UCSD-AML1 (cell line): ENCODE measurements around the gene FARP1.

Experiments used
- DNase-seq: peaks from one replicate; lab custom pipeline; 2025; ENCODE audit not compliant: unreplicated experiment; lab: John Stamatoyannopoulos, UW

Gene FARP1, protein sequence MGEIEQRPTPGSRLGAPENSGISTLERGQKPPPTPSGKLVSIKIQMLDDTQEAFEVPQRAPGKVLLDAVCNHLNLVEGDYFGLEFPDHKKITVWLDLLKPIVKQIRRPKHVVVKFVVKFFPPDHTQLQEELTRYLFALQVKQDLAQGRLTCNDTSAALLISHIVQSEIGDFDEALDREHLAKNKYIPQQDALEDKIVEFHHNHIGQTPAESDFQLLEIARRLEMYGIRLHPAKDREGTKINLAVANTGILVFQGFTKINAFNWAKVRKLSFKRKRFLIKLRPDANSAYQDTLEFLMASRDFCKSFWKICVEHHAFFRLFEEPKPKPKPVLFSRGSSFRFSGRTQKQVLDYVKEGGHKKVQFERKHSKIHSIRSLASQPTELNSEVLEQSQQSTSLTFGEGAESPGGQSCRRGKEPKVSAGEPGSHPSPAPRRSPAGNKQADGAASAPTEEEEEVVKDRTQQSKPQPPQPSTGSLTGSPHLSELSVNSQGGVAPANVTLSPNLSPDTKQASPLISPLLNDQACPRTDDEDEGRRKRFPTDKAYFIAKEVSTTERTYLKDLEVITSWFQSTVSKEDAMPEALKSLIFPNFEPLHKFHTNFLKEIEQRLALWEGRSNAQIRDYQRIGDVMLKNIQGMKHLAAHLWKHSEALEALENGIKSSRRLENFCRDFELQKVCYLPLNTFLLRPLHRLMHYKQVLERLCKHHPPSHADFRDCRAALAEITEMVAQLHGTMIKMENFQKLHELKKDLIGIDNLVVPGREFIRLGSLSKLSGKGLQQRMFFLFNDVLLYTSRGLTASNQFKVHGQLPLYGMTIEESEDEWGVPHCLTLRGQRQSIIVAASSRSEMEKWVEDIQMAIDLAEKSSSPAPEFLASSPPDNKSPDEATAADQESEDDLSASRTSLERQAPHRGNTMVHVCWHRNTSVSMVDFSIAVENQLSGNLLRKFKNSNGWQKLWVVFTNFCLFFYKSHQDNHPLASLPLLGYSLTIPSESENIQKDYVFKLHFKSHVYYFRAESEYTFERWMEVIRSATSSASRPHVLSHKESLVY

DNA sequence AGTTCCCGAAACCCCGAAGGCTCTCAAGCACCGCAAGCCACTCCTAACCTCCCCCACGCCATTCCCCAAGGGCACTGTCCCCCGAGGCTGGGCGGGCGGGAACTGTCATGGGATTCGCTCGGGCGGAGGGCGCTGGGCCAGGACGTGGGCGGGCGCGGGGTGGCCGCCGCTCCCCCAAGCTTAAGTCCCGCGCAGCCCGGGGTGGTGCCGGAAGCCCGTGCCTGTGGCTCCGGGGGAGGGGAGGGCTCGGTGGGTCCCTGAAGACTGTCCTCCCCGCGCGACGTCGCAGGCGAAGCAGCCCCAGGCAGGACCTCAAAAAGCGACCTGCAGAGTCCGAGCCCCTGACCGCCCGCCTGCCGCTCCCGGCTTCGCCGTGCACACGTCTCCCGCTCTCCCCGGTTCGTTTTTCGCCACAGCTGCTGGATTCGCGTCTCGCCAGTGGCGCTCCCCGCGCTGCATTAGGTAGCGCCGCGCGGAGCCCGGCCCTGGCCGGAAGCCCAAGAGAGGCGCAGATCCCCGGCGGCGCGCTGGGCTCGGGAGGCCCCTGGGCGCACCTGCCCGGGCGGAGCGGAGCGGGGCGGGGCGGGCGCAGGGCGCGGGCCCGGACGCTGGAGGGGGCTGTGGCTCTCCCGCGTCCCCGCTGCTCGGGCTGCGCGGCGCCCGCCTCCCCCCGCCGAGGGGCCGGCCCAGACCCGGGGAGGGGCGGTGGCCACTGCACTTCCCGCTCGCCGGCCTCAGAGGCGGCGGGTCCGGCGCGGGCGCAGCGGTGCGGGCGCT is at the start of gene FARP1:
Gene FARP1 (plus strand): TSS at position 715 of the 777 bp plus-strand sequence. CDS start 70,149 bp downstream, outside the sequence.
- DNase-seq, result peak; percentile 13

DNA sequence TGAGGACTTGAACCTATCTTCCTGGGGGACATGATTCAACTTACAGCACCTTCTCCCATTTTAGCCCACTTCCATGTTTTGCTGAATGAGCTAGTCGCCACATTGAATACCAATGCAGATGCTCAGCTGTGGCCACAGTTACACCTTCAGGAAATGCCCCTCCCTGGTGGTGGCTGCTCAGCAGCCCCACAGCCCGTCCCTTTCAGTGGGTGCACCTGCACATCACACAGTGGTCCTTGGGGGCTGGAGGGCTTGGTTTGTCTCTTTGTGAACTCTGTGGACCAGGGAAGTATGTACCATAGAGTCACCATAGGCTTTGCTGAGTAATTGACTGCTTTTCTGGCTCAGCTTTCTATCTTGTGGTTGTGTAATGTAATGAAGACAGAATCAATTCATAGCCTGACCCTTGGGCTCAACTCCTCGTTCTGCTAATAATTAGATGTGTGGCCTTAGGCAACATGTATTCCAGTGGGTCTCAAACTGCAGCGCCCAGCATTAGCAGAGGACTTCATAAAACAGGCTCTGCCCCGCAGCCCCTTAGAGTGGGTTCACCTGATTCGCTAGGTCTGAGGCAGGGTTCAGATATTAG is 48.1 kb upstream of the FARP1 start:
- DNase-seq, result no peak

DNA sequence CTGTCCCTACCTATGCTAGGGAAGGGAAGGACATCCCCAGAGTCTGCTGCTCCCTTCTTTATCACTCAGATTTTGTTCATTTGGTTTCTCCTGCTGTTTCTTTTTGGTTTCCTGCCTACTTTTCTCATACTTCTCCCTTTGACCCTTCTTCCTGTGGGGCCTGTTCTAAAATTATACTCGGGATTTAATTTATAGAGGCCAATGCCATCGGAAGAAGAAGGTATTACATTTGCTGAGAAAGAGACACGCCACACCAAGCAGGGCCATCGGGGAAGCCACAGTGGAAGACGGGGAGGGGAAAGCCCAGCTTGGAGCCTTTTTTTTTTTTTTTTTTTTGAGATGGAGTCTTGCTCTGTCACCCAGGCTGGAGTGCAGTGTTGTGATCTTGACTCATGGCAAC is 46.8 kb upstream of the FARP1 start:
- DNase-seq, result no peak

DNA sequence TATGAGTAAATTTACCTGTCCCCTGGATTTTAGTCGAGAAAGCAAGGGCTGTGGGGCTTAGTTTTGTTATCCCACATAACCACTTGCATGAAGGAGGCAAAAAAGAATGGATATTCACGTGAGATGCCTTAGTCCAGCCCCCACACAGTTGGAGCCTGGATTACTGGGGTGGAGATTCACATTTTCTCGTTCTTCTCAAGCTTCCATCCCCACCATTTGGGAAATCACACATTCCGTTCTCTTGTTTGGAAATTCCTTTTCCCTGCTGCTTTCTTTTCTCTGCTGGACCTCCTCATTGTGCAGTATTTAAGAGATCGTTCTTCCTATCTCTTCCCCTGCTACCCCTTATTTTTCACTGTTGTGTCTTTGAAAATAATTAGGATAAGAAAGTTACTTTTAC is 45.1 kb upstream of the FARP1 start:
- DNase-seq, result no peak

DNA sequence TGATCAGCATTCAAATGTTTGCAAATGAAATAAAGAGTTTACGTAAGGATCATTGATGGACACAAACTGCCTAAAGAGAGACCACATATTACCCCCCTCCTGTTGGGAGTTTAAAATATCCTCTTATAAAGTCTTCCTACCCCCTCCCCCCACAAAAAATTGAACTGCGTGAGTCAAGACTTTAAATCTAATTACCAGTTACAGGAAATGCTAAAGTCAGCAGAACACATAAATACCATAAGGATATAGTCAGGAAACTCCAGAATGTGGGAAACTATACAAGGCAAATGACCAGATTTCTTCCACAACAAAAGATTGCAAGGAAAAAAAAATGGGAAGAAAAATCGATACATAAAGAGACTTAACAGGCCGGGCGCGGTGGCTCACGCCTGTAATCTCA is 44.4 kb upstream of the FARP1 start:
- no peak for DNase-seq

DNA sequence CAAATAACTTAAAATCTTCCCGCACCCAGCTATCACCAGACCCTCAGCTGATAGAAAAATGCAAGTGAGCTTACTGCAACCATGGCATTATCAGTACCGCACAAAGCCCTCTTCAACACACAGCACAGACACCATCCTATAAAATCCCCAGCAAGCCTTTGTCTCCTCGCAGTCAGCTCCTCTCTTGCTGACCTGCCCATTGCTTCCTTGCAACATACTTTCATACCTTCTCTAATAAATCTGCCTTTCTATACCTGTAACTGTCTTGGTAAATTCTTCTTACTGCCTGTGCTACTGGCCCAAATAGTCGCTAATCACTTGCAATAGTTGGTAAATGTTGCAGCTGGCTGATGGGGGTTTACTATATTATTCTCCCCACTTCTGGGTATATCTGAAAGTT is 43.3 kb upstream of the FARP1 start:
- no peak for DNase-seq

DNA sequence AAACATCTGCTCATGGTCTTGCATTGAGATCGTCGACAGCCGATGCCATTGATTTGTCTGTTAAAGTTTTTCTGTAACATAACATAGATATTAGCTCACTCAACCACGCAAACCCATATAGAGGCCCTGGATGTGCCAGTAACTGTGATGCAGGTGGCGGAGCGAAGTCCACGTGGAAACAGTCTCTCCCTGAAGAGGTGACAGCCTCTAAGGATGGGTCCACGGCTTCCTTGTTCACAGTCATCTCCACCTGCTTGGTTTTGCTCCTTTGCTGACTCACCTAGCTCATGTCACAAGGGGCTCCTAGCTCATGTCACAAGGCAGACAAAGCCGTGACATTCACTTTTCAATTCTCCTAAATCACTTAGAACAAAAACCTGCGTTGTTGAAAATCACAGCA is 42.4 kb upstream of the FARP1 start:
- no peak for DNase-seq

DNA sequence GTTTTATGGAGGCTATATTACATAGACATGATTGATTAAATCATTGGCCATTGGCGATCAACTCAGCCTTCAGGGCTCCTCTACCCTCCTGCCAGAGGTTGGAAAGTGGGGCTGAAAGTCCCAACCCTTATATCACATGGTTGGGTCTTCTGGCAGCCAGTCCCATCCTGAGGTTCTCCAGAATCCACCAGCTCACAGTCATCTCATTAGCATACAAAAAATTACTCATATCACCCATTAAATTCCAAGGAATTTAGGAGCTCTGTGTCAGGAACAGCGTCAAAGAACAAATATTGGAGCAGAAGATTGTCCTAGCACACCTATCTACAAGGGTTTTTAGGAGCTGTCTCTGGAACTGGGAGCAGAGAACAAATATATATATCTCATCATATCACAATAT is 39.4 kb upstream of the FARP1 start:
- no peak for DNase-seq

DNA sequence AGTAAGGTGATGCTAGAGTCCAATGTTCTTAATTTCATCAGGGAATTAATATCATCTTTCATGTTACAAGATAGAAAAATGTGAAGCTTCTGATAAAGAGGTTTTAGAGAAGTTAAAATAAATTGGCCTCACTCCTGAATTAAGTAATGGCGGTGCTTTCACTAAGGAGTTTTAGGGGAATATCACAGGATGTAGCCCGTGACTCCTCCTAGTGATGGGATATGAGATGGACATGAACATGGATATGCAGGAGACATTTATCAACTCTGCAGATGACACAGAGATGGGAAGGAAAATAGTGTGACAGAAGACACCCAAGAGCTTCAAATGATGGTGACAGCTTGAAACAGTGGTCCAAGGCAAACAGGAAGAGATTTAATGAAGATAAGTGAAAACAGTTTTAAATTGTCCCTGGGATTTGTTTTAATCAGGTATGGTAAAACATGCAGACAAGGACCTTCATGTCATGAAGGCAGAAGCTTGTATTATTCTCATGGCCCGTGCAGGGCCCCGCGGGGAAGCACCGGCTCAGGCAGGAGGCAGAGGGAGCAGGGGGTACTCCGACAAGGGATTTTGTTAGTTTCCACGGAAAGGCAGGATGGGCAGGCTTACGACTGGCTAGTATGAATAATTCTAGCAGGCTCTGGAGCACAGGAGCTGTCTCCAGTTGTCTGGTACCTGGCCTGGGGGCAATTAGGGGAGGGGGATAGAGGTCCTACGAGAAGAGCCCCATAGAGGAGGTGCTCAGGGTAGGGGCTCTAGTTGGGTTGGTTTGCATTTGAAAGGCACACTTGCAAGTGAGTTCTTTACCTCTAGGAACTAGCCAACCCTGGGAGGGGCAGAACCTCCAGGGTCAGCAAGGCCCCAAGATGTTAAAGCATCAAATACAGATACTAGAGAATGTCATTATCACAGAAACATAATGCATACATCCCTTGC is 38.7 kb upstream of the FARP1 start:
- no peak for DNase-seq

DNA sequence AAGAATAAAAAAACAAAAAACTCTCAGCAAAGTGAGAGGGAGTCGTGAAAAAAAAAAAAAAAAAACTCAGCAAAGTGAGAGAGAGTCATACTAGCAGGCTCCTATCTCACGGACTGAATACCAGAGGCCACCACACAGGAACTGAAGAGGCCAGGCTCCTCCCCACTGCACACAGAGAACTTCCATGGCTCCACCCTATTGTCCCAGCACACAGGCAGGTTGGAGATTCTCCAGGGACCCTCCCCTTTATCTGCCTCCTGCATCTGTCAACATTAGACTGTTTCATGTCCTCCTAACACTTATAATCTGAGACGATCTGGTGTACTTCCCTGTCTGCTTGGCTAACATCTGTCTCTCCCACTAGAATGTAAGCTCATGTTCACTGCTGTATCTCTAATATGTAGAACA is 37.0 kb upstream of the FARP1 start:
- DNase-seq, result no peak

DNA sequence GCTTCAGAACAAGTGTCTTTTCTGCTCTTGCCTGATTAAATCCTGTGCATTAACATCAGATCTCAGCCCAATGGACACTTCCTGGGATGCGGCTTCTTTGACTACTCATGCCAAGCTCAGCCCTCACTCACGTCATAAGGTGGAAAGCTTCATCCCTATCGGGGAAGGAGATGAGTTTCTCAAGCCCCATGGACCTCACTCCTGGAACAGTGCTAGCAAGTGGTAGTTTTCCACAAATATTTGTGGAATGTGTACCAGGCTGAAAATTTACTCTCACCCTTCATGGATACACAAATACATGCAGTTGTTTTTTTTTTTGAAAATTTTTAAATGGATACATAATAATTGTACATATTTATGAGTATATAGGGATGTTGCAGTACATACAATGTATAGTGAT is 34.6 kb upstream of the FARP1 start:
- no peak for DNase-seq

DNA sequence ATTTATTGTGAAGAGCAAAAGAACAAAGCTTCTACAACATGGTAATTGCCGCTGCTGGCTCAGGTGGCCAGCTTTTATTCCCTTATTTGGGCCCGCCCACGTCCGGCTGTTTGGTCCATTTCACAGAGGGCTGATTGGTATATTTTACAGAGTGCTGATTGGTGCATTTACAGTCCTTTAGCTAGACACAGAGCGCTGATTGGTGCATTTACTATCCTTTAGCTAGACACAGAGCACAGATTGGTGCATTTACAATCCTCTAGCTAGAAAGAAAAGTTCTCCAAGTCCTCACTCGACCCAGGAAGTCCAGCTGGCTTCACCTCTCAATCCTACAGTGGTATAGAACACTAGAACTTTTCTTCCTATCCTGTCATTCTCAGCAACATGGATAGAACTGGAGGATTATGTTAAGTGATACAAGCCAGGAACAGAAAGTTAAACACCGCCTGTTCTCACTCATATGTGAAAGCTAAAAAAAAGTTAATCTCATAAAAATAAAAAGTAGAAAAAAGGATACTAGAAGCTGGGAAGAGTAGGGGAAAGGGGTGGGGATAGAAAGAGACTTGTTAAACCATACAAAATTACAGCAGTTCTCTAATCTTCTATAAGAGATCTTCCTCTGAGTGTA is 33.6 kb upstream of the FARP1 start:
- no peak for DNase-seq

DNA sequence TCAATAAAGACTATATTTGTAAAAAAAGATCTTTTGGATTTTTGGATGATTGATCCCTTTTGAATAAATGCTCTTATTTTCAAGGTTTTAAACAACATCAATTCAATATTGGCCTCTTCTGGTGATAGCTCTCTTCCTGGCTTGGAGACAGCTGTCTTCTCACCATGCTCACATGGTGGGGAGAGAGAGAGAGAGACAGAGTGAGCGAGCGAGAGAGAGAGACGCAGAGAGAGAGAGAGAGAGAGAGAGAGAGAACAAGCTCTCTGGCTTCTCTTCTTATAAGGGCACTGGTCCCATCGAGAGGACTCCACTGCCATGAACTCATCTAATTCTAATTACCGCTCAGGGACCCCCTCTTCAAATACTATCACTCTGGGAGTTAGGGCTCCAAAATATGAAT is 32.1 kb upstream of the FARP1 start:
- no peak for DNase-seq

DNA sequence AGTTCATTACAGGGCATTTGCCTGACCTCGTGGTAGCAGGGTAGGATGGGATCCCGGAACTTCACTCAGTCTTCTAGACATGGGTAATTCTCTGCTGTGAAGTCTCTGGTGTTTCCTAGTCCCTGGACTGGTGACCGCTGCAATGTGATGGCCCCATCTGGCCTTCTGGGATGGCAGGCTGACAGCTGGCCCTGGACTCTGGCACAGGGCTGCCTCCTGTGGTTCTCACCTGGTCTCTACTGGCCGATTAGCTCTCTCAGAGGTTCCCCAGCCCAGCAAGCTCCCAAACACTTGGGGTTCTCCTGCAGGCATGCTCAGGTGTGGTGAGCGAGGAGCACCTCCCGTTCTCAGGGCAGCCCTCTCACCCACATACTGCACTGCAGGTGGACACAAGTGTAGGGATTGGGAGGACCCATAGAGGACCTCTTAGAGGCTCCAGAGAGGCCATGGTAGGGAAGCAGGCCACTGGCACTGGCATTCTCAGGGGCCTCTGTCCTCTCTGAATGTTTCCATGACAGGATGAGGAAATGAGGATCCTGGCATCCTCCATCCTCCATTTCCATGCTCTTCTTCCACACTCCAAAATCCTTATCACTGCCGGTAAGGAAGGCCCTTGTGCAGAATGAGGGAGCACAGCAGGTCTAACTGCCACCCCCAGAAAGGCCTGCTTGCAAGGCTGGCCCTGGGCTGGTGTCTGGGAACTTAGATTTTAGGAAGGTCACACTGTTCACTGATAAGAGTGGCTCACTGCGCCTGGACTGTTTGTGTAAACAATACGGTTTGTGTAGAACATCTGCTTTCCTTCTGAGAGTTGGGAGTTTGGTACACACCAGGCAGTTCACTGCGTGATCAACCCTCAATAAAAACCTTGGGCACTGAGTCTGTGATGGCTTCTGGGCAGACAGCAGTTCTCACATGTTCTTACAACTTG is 31.5 kb upstream of the FARP1 start:
- DNase-seq, result no peak

DNA sequence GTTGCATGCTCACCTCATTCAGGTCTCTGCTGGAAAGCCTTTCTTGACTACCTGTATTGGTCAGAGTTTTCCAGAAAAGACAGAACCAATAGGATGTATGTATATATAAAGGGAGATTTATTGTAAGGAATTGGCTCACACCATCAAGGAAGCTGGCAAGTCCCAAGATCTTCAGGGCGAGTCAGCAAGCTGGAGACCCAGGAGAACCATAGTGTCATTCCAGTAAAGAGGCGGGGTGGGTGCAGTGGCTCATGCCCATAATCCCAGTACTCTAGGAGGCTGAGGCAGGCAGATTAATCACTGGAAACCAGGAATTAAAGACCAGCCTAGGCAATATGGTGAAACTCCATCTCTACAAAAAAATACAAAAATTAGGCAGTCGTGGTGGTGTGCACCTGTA is 30.4 kb upstream of the FARP1 start:
- DNase-seq, result no peak

DNA sequence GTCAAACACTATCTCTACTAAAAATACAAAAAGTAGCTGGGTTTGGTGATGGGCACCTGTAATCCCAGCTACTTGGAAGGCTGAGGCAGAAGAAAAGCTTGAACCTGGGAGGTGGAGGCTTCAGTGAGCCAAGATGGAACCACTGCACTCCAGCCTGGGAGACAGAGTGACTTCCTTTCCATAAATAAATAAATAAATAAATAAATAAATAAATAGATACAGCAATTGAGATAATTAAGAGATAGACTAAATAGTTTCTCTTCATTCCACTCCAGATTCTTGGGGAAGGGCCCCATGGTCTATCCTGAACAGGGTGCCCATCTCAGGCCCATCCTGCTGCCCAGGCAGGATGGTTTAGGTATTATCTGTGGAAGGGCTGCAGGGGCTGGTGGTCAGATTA is 24.0 kb upstream of the FARP1 start:
- no peak for DNase-seq

DNA sequence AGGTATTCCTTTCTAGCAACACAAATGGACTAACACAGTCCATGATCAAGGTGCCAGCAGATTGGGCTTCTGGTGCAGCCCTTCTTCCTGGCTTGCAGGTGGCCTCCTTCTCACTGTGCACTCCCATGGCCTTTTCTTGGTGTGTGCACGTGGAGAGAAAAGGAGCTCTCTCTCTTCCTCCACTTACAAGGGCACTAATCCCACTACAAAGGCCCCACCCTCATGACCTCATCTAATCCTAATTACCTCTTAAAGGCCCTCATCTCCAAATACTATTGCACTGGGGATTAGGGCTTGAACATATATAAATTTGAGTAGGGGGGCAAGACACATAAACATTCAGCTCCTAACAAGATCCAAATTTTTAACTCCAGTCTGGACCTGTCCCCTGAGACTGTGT is 19.7 kb upstream of the FARP1 start:
- no peak for DNase-seq

DNA sequence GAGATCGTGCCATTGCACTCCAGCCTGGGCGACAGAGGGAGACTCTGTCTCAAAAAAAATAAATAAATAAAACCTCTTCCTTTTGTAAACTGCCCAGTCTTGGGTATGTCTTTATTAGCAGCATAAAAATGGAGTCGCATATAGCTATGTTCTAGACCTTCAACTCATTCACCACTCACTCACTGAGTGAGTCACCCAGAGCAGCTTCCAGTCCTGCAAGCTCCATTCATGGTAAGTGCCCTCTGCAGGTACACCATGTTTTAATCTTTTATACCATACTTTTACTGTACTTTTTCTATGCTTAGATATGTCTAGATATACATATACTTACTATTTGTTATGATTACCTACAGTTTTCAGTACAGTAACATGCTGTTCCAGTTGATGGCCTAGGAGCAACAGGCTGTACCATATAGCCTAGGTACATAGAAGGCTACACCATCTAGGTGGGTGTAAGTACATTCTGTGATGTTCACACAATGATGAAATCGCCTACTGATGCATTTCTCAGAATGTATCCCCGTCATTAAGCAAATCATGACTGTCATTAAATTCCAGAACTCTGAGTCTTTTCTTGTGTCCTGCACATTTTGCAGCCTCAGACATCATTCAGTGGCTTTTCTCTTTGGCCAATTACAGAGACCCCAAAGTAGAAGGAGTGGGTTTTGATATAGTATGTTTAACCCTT is 13.7 kb upstream of the FARP1 start:
- no peak for DNase-seq
